GM12878 (cell line): ENCODE measurements around the gene EDN2. TPM values are rescaled to one million over a fixed set of nuclear protein-coding genes. Genes with fewer than 3 reads are reported as not detected.

Experiments used
- ATAC-seq: fragments of 200-7000 bp; cut with Tn5 transposase; 3 replicates; pipeline ENCODE4 v1.9.1; 2020; ENCODE audit warnings: mild to moderate bottlenecking, moderate library complexity
- BruUV-seq: library from RNA; stranded (reverse); fragments of 400-500 nt; replicated peaks from 2 replicates; lab custom pipeline; 2021; lab: Mats Ljungman, UMichigan
- CTCF ChIA-PET: fragments of 300-600 bp; sonication (Branson Sonifier 250); formaldehyde crosslinking; extraction: SDS; loops from one replicate; lab custom pipeline; 2021; ENCODE audit warnings: inconsistent platforms; lab: Yijun Ruan, JAX
- POLR2A ChIA-PET: fragments of 350-600 bp; formaldehyde crosslinking; extraction: SDS; loops from one replicate; lab custom pipeline; 2021; ENCODE audit warnings: inconsistent platforms; lab: Charles Lee
- RAD21 ChIA-PET: fragments of 300-600 bp; sonication (Branson Sonifier 250); formaldehyde crosslinking; loops from one replicate; lab custom pipeline; 2023; ENCODE audit warnings: antibody characterized with exemption; ENCODE audit not compliant: unreplicated experiment; lab: Charles Lee
- SMC1A ChIA-PET: fragments of 300-600 bp; sonication (Branson Sonifier 250); formaldehyde crosslinking; loops from one replicate; lab custom pipeline; 2023; ENCODE audit not compliant: unreplicated experiment, uncharacterized antibody; lab: Charles Lee
- DNase-seq: peaks from one replicate; pipeline ENCODE4 v3.0.0-alpha.2; 2011; ENCODE audit warnings: low read depth, low spot score
- FAIRE-seq: peaks from 3 replicates; lab custom pipeline; 2011; peaks lifted over from hg19 to GRCh38; lab: Jason Lieb, UNC
- H2AFZ ChIP-seq: 2 replicates; pipeline ENCODE4 v1.6.0; 2011; ENCODE audit warnings: low read depth, low read length, control low read depth; ENCODE audit not compliant: control insufficient read depth
- H3K27ac ChIP-seq: 2 replicates; pipeline ENCODE4 v1.5.1; 2011; ENCODE audit warnings: control low read depth; ENCODE audit not compliant: control insufficient read depth, insufficient read depth
- H3K27me3 ChIP-seq, 2 experiments: replicated peaks in 1 of 2; 2 replicates each; pipeline versions ENCODE4 v1.6.0 to v1.6.1; 2011; ENCODE audit warnings: low read length in 1 of 2; ENCODE audit not compliant: control insufficient read depth in 2 of 2, insufficient read depth in 2 of 2
- H3K36me3 ChIP-seq, 2 experiments: 2 replicates each; pipeline ENCODE4 v1.5.1; 2011; ENCODE audit warnings: low read length in 1 of 2; ENCODE audit not compliant: control insufficient read depth in 2 of 2, insufficient read depth in 2 of 2
- H3K4me1 ChIP-seq: 2 replicates; pipeline ENCODE4 v1.6.1; 2011; ENCODE audit warnings: mild to moderate bottlenecking, low read length, moderate library complexity, mixed read lengths; ENCODE audit not compliant: control insufficient read depth, insufficient read depth
- H3K4me2 ChIP-seq: 2 replicates; pipeline ENCODE4 v1.6.0; 2011; ENCODE audit warnings: control low read depth; ENCODE audit not compliant: control insufficient read depth, insufficient read depth
- H3K4me3 ChIP-seq: fragments of 200-600 bp; sonication (generic); 2 replicates; pipeline ENCODE4 v1.5.1; 2016
- H3K79me2 ChIP-seq: 2 replicates; pipeline ENCODE4 v1.6.0; 2011; ENCODE audit warnings: low read length; ENCODE audit not compliant: control insufficient read depth, insufficient read depth
- H3K9ac ChIP-seq: 2 replicates; pipeline ENCODE4 v1.8.0; 2011; ENCODE audit warnings: low read length, control low read depth, mixed read lengths; ENCODE audit not compliant: control insufficient read depth, insufficient read depth
- H3K9me3 ChIP-seq: replicated peaks from 3 replicates; pipeline ENCODE4 v1.5.1; 2011; ENCODE audit warnings: mild to moderate bottlenecking, low read length; ENCODE audit not compliant: control insufficient read depth, insufficient read depth
- H4K20me1 ChIP-seq: 2 replicates; pipeline ENCODE4 v1.6.0; 2011; ENCODE audit not compliant: control insufficient read depth, insufficient read depth
- ATF2 ChIP-seq: IDR thresholded peaks from 2 replicates; pipeline ENCODE4 v1.6.1; 2012; ENCODE audit warnings: low read length, inconsistent platforms
- CHD4 ChIP-seq: fragments of 200-600 bp; sonication (generic); IDR thresholded peaks from 2 replicates; pipeline ENCODE4 v1.6.1; 2016; ENCODE audit warnings: mild to moderate bottlenecking
- EZH2 ChIP-seq: IDR thresholded peaks from 2 replicates; pipeline ENCODE4 v1.6.1; 2012; ENCODE audit warnings: low read depth, mild to moderate bottlenecking, control low read depth, inconsistent platforms, low read length, borderline replicate concordance; ENCODE audit not compliant: control insufficient read depth
- GABPA ChIP-seq: IDR thresholded peaks from 2 replicates; pipeline ENCODE4 v1.6.1; 2014; ENCODE audit warnings: antibody characterized with exemption, low read depth, mild to moderate bottlenecking, inconsistent platforms
- MEF2A ChIP-seq: IDR thresholded peaks from 2 replicates; pipeline ENCODE4 v1.6.1; 2011; ENCODE audit warnings: low read depth, mild to moderate bottlenecking, low read length, moderate library complexity; ENCODE audit not compliant: insufficient read depth
- NBN ChIP-seq: fragments of 450-650 bp; IDR thresholded peaks from 2 replicates; pipeline ENCODE4 v1.6.1; 2016
- PAX5 ChIP-seq: IDR thresholded peaks from 2 replicates; pipeline ENCODE4 v1.6.1; 2011; ENCODE audit warnings: low read depth, low read length, borderline replicate concordance
- RBBP5 ChIP-seq: fragments of 200-600 bp; sonication (generic); conservative IDR thresholded peaks from 2 replicates; pipeline ENCODE4 v1.6.1; 2016
- SIN3A ChIP-seq: IDR thresholded peaks from 2 replicates; pipeline ENCODE4 v1.6.1; 2012; ENCODE audit warnings: low read depth, low read length, improper control_type of control experiment
- SPI1 ChIP-seq: IDR thresholded peaks from 2 replicates; pipeline ENCODE4 v1.6.1; 2011; ENCODE audit warnings: low read depth, mild to moderate bottlenecking, low read length, moderate library complexity, borderline replicate concordance; ENCODE audit not compliant: insufficient read depth
- ZNF384 ChIP-seq: IDR thresholded peaks from 2 replicates; pipeline ENCODE4 v1.6.1; 2012; ENCODE audit warnings: low read depth, mild to moderate bottlenecking, low read length, improper control_type of control experiment, borderline replicate concordance
- WGBS: methylation state at CpG from one replicate; pipeline ENCODE4 v1.1.6; 2016; ENCODE audit warnings: low lambda C conversion rate; ENCODE audit not compliant: insufficient replicate concordance, insufficient coverage; ENCODE audit errors: missing lambda C conversion rate; 5-methylcytosine and 5-hydroxymethylcytosine counted together
- in situ Hi-C: fragments of 300-500 bp; cut with MboI; formaldehyde crosslinking; loops from 9 replicates; pipeline ENCODE4 v1.14.3; 2018; ENCODE audit warnings: mixed read lengths
- intact Hi-C: fragments of 100-400 bp; cut with micrococcal nuclease; formaldehyde crosslinking; loops from one replicate; pipeline ENCODE4 v1.14.2; 2022; ENCODE audit not compliant: unreplicated experiment
- polyA plus RNA-seq, 11 experiments: library from polyadenylated mRNA; depleted of rRNA in 4 of 11; unstranded in 6 of 11; stranded (reverse) in 5 of 11; fragments of >200 nt; fragmentation: Nextera tagmentation in 4 of 11; fragmentation: Illumina TruSeq in 1 of 11; extraction: Ambion mirVana in 4 of 11; extraction: Trizol in 1 of 11; gene quantifications; 1 replicate in 1 of 11; 2 replicates in 10 of 11; pipeline versions ENCODE4 v1.2.1 to v1.2.3, GENCODE V29; 2011 to 2016; ENCODE audit warnings: inconsistent platforms in 2 of 11, missing spikeins in 2 of 11, low read depth in 1 of 11
- total RNA-seq, 4 experiments: library from RNA; depleted of rRNA in 3 of 4; stranded (reverse); fragments of >200 nt in 3 of 4; fragmentation: Illumina TruSeq in 1 of 4; extraction: Trizol in 1 of 4; gene quantifications; 2 replicates each; pipeline versions ENCODE4 v1.2.1 to v1.2.3, GENCODE V29; 2013 to 2021

EDN2 gene
- total and polyA plus RNA-seq, 10 of the 15 experiments (the other 5 are each of a cell fraction or from before 2014, with no cell fraction given), result 0.11 to 1.5 (median 0.43) TPM; not detected in 1

GRCh38 chr1:41475346-41475745 is 9.1 kb downstream of the EDN2 start:
- Histone ChIP-seq H3K9ac (no peak overlapping the region), H2AFZ (no peak overlapping the region), H3K4me1 (no peaks in the 10 kb centered on the region), H3K79me2 (no peaks in the 10 kb centered on the region), H4K20me1 (no peaks in the 10 kb centered on the region), H3K36me3 (no peaks in the 10 kb centered on the region), H3K9me3 (no peaks in the 10 kb centered on the region), H3K4me2 (no peak overlapping the region), H3K4me3 (no peak overlapping the region), H3K27ac (no peak overlapping the region), H3K27me3 (no peaks in the 10 kb centered on the region; a peak in 1 of 4 replicates)
- TF ChIP-seq CHD4 (no peak), PAX5 (no peak)
- intact Hi-C loops, result no loop called here
- ChIA-PET RAD21 (no interaction called here), CTCF (interaction anchor here (1.4 to 3.0 kb wide), 5 partner anchors 17 to 41 kb away, joined by 3 to 8 read pairs (median 5); no protein-coding TSS in a partner anchor), POLR2A (no interaction called here), SMC1A (interaction anchor here (1.1 kb wide), 1 partner anchor 15 kb away, joined by 3 read pairs; no protein-coding TSS in a partner anchor)
- no peak for FAIRE-seq
- 1% methylated on average over 4 of the region's 4 CpGs for WGBS
- in situ Hi-C loops, result no loop called here
- no peak for ATAC-seq
- no peak for DNase-seq
- no TSS peak for BruUV-seq

DNA sequence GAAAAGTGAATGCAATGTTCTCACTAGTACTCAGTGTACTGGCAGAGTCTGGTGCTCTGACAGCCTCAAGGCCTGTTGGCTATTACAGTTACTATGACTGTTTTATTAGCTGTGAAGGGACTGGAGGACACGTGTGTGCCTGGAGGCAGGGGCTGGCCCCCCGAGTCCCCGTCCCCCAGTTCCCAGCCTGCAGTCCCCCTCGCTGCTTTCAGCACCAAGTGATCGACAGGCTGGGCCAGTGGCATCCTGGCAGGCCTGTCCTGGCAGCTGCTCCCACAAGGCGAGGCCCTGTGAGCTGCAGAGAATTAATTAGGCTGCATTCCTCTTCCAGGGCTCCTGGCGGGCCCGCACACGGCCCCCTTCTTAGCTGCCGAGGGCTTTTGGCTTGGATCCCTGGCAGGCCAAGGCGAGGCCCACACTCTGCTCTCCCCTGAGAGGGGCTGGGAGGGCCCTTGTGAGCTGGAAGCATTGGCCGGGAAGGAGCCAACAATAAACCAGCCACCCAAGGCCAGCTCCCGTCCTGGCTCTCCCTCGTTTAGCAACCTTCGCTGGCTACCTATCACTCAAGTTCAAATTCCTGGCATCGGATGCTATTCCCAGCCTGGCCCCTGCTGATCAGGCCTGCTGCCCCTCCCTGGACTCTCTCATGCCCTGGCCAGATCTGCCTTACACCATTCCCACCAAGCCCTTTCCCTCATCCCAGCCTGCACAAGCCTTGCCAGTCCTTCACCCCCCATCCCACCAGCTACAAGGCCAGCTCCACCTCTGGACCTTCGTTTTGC is 9.8 kb downstream of the EDN2 start:
- in situ Hi-C loops (no loop called here), intact Hi-C loops (no loop called here)
- 34% methylated on average over 17 of the region's 17 CpGs for WGBS
- Histone ChIP-seq H3K9me3 (no peaks in the 10 kb centered on the region), H3K27me3 (no peaks in the 10 kb centered on the region; a peak in 1 of 4 replicates), H3K4me2 (no peak overlapping the region), H3K27ac (no peak overlapping the region), H2AFZ (no peak overlapping the region), H3K4me1 (no peaks in the 10 kb centered on the region), H4K20me1 (no peaks in the 10 kb centered on the region), H3K79me2 (no peaks in the 10 kb centered on the region), H3K9ac (no peak overlapping the region), H3K4me3 (no peak overlapping the region), H3K36me3 (no peaks in the 10 kb centered on the region)
- CTCF ChIA-PET, result interaction anchor here (1.4 to 3.0 kb wide), 4 partner anchors 17 to 40 kb away, joined by 3 to 7 read pairs (median 5); no protein-coding TSS in a partner anchor
- ATAC-seq, result no peak
- SMC1A ChIA-PET, result no interaction called here
- RAD21 ChIA-PET, result no interaction called here
- no peak for FAIRE-seq
- no peak for TF ChIP-seq ZNF384
- no peak for TF ChIP-seq SPI1
- TF ChIP-seq NBN, result no peak
- TF ChIP-seq ATF2, result no peak
- no peak for TF ChIP-seq MEF2A
- no peak for TF ChIP-seq GABPA
- no peak for TF ChIP-seq EZH2
- no peak for TF ChIP-seq SIN3A
- TF ChIP-seq RBBP5, result no peak
- no peak for DNase-seq
- POLR2A ChIA-PET, result no interaction called here
- BruUV-seq, result no TSS peak
